Measurements from ENCODE around the gene ZNF518B. TPM values are rescaled to one million over a fixed set of nuclear protein-coding genes. Genes with fewer than 3 reads are reported as not detected.

Gene ZNF518B
- total and polyA plus RNA-seq, 10 of the 15 experiments (the other 5 are each of a cell fraction or from before 2014, with no cell fraction given): 2.7 to 20.5 (median 9.2) TPM

GRCh38 chr4:10461091-10461849, 4.0 kb upstream of the ZNF518B start (continued):
- TF ChIP-seq E4F1 (IDR thresholded peaks at IDR 0.05; ENCODE audit: borderline replicate concordance, partially characterized antibody): no peak
- TF ChIP-seq PAX8 (IDR thresholded peaks at IDR 0.05): no peak
- peak; percentile 42; the same call in 1 of the 2 replicates for TF ChIP-seq POLR2A (IDR thresholded peaks at IDR 0.05; ENCODE audit: low read depth, low read length)
- 0 out of 2 replicates have a peak, but pooled peaks have one; percentile 20 for TF ChIP-seq DPF2 (IDR thresholded peaks at IDR 0.05)
- TF ChIP-seq, protein P1, sequence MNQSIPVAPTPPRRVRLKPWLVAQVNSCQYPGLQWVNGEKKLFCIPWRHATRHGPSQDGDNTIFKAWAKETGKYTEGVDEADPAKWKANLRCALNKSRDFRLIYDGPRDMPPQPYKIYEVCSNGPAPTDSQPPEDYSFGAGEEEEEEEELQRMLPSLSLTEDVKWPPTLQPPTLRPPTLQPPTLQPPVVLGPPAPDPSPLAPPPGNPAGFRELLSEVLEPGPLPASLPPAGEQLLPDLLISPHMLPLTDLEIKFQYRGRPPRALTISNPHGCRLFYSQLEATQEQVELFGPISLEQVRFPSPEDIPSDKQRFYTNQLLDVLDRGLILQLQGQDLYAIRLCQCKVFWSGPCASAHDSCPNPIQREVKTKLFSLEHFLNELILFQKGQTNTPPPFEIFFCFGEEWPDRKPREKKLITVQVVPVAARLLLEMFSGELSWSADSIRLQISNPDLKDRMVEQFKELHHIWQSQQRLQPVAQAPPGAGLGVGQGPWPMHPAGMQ (IDR thresholded peaks at IDR 0.05; ENCODE audit: borderline replicate concordance): no peak
- TF ChIP-seq RB1 (IDR thresholded peaks at IDR 0.05; ENCODE audit: borderline replicate concordance): peak; percentile 54; the same call in 1 of the 2 replicates
- TF ChIP-seq NRF1 (conservative IDR thresholded peaks at IDR 0.05; ENCODE audit: low read depth, low read length): peak; percentile 66
- no peak for TF ChIP-seq CBX3 (IDR thresholded peaks at IDR 0.05; ENCODE audit: borderline replicate concordance, low read depth)
- TF ChIP-seq, protein P2, sequence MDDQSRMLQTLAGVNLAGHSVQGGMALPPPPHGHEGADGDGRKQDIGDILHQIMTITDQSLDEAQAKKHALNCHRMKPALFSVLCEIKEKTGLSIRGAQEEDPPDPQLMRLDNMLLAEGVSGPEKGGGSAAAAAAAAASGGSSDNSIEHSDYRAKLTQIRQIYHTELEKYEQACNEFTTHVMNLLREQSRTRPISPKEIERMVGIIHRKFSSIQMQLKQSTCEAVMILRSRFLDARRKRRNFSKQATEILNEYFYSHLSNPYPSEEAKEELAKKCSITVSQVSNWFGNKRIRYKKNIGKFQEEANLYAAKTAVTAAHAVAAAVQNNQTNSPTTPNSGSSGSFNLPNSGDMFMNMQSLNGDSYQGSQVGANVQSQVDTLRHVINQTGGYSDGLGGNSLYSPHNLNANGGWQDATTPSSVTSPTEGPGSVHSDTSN (IDR thresholded peaks at IDR 0.05; ENCODE audit: insufficient replicate concordance, low read depth, low read length): no peak
- no peak for TF ChIP-seq HDAC2 (IDR thresholded peaks at IDR 0.05)
- TF ChIP-seq CTCF (IDR thresholded peaks at IDR 0.05 in 2 of 3, conservative IDR thresholded peaks at IDR 0.05 in 1 of 3; ENCODE audit: control insufficient read depth in 2 of 3, extremely low read depth in 1 of 3, insufficient read depth in 1 of 3, low read depth in 3 of 3, low read length in 3 of 3): peak; percentile 85 to 90 (median 86)
- TF ChIP-seq NR2F1 (conservative IDR thresholded peaks at IDR 0.05): no peak
- TF ChIP-seq SIX5 (IDR thresholded peaks at IDR 0.05; ENCODE audit: low read depth, low read length, severe bottlenecking): no peak
- no peak for TF ChIP-seq USF1 (IDR thresholded peaks at IDR 0.05; ENCODE audit: borderline replicate concordance, extremely low read length, insufficient read depth, low read depth, low read length)
- TF ChIP-seq HDGF (IDR thresholded peaks at IDR 0.05): no peak
- no peak for TF ChIP-seq RUNX3 (IDR thresholded peaks at IDR 0.05; ENCODE audit: low read length)
- TF ChIP-seq TAF1 (IDR thresholded peaks at IDR 0.05; ENCODE audit: borderline replicate concordance, low read depth, low read length): no peak
- peak; percentile 27 for TF ChIP-seq SMC3 (IDR thresholded peaks at IDR 0.05; ENCODE audit: borderline replicate concordance, low read length)
- TF ChIP-seq EZH2 (IDR thresholded peaks at IDR 0.05; ENCODE audit: borderline replicate concordance, control insufficient read depth, low read depth, low read length): no peak
- TF ChIP-seq, protein P3, sequence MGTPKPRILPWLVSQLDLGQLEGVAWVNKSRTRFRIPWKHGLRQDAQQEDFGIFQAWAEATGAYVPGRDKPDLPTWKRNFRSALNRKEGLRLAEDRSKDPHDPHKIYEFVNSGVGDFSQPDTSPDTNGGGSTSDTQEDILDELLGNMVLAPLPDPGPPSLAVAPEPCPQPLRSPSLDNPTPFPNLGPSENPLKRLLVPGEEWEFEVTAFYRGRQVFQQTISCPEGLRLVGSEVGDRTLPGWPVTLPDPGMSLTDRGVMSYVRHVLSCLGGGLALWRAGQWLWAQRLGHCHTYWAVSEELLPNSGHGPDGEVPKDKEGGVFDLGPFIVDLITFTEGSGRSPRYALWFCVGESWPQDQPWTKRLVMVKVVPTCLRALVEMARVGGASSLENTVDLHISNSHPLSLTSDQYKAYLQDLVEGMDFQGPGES (IDR thresholded peaks at IDR 0.05): no peak
- TF ChIP-seq SPI1 (IDR thresholded peaks at IDR 0.05; ENCODE audit: borderline replicate concordance, insufficient read depth, low read depth, low read length): no peak

Data from GM12878 (cell line).